Activated CD8-positive, alpha-beta memory T cell treated with anti-CD3 and anti-CD28 coated beads for 1 hour (primary cell): ENCODE data around the gene ZNF396.

ENCODE experiments used
- DNase-seq, 2 donors: peaks; one replicate each; pipeline ENCODE4 v3.0.0-alpha.2; 2020; ENCODE audit warnings: low read depth in 1 of 2; ENCODE audit errors: extremely low read depth in 1 of 2

ZNF396 gene

DNA sequence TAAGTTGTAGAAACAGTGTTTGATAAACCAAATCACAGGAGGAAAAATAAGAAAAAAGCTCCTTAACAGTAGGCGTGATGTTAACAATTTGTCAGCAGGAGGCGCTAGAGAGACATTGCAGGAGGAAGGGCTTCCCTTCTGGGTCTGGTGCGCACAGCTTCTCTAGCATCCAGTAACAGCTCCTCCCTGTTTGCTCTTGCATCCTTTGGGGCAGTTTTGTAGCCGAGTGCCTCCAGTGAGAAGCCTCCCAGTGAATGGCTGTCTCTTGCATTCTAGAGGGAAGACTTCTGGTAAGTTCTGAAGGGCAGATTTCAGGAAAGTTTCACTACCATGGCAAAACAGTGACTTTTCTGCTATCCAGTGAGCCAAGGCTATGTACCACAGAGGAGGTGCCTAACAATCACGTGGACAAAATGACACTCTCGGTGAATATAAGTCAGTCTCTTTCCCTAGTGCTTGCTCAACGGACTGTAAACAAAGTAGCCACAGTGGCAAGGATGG, 9.5 kb upstream of the ZNF396 start:
- peak; percentile 18 to 32 for DNase-seq

DNA sequence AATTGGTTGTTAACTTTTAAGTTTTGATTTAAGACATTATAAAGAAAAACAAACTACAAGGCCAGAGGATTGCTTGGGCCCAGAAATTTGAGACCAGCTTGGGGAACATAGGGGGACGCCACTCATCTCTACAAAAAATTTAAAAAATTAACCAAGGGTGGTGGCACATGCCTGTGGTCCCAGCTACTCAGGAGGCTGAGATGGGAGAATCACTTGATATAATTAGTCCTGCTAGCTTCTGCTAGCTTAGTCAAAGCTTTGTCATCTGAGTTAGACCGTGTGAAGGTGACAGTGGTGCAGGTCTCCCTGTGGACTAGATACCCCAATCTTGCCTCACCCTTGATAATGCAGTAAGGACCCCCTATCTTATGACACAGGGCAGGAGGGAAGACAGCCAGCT, 6.0 kb upstream of the ZNF396 start:
- no peak for DNase-seq

DNA sequence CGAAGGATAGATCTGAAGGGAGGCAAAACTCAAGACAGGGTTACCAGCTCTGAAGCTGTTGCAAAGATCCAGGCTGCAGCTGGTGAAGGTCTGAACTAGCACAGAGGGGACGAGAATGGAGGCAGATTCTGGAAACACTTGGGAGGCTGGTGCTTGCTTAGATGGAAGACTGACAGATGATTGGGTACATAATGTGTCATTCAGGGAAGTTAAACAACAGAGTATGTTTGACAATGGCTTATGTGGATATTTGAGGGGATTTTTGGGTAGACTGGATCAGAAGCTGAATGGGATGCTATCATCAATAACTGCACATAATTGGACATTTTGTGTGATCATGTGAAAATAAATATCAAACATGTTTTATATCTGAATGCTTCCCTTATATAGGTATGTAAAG, 2.3 kb upstream of the ZNF396 start:
- no peak for DNase-seq

DNA sequence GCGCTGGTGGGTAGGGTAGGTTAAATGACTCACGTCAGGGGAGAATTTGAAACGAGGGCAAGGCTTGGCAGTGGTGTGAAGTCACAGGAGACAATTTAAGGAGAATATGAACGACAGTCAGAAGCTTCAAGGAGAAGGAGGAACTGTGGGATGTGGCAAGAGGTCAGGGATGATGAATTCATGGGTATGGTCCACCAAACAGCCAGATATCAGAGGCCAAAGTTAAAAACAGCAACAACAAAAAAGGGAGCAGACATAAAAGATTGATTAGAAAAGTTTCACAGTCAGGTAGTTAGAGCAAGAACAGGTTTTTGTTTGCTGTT, 1.4 kb upstream of the ZNF396 start:
- no peak for DNase-seq

DNA sequence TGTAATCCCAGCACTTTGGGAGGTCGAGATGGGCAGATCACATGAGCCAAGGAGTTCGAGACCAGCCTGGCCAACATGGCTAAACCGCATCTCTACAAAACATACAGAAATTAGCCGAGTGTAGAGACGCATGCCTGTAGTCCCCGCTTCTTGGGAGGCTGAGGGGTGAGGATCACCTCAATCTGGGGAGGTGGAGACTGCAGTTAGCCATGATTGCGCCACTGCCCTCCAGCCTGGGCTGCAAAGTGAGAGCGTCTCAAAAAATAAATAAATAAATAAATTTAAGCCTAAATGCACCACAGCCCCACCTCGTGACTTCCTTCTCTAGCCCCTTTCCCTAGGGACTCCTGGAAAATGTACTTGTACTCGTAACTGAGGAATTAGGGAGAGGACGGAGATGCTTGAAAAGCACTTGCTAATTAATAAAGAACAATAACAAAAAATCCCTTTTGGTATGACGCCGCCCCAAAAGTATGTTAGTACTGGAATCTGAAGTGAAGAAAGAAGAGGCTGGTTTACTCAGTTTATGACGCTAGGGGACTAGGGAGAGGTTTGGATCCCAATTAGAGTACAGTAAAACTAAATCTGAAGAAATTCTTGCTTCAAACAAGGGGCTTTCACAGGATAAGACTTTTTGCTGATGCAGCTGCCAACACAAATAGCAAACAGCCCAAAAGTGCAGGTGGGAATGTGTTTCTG, 887 bp upstream of the ZNF396 start:
- DNase-seq: no peak

DNA sequence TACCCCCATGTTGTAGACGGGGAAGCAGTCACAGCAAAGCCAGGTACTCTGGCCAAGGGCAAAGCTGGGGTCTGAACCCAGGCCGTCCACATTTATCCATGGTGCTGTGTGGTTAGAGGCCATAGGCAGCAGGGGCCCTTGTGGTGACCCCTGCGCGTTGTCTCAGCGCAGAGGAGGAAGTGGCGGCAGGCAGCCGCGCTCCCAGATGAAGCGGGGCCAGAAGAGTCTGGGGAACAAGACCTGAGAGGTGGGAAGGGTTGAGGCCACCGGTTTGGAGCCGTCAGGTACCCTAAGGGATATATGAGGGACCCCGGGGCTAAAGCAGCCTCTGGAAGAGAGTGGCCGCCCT, 770 bp downstream of the ZNF396 start:
- no peak for DNase-seq

DNA sequence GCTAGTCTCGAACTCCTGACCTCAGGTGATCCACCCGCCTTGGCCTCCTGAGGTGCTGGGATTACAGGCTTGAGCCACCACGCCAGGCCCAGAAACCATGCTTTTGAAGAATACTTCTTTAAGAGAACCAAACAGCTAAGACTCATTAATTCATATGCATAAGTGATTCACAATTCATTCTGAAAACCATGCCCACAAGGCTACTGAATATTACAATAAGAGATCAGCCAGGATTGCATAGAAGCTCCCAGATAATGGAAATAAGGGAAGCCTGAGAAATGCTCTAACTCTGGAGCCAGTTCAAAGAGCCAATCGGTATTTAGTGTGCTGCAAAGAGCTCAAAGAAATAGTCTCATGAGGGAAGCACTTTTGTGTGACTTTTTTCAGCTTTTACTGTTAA, 2.4 kb downstream of the ZNF396 start:
- no peak for DNase-seq

DNA sequence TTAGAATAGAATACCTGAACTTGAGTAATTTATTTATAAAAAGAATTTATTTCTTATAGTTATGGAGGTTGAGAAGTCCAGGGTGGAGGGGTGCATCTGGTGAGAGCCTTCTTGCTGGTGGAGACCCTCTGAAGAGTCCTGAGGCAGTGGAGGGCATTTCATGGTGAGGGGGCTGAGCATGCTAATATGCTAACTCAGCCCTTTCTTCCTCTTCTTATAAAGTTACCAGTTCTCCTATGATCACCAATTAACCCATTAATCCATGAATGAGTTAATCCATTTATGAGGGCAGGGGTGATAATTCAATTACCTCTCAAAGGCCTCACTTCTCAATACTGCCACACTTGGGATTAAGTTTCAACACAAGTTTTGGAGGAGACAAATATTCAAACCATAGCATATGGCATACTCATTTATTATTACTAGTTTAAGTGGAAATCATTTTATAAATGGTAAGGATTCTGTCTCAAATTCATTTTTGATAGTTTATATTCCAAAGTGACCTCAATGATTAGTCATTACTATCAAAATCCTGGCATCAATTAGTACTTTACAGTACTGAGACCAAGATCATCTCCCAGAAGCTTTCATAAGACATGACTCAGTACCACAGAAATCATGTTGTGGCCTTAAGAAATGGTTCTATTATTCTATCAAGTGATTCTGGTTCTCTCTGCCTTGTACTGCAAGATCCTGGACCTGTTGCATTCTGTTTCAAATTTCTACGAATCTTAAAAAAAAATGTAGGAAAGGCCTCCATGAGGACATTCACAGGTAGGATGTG, 5.5 kb downstream of the ZNF396 start:
- DNase-seq: no peak

DNA sequence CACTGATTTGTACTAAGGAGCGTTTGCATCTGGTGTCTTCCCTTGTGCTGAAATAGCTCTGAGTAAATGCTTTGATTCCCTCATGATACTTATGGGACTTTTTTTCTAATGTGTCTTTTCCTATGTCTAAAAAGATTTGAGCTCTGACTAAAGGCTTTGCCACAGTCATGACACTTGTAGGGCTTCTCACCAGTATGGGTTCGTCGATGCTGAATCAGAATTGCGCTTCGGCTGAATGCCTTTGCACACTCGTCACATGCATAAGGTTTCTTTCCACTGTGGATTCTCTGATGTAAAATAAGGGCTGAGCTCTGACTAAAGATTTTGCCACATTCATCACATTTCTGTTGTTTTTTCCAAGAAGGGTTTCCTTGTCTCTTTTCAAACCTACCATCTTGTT, 8.0 kb downstream of the ZNF396 start:
- DNase-seq: no peak

DNA sequence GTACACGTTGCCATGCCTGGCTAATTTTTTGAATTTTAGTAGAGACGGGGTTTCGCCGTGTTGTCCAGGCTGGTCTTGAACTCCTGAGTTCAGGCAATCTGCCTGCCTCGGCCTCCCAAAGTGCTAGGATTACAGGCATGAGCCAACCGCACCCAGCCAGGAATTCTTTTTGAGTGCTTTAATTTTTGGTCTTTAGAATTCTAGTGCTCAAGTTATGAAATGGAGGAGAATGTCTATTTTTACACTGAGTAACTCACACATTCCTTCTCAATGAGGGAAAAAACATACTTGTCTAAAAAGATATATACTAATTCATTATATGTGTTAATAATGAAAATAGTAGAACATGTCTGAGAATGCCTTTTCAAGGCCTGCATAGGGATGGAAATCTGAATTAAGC, 8.5 kb downstream of the ZNF396 start:
- no peak for DNase-seq

DNA sequence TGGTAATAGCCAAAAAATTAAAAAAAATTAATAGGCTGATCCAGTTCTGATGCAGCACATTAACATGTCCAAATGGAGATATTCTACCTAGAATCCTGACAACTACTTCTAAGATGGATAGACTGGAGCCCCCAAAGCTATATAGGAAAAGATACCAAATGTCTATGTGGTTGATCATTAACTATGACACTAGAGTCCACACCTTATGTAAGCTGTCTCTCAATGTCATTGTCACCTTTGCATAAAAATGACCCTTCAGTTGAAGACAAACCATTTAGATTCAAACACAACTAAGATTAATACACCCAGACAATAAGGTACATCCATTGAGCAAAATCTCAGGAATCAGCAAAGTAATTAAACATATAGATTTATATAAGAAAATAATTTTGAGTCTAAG, 14.6 kb downstream of the ZNF396 start:
- no peak for DNase-seq

DNA sequence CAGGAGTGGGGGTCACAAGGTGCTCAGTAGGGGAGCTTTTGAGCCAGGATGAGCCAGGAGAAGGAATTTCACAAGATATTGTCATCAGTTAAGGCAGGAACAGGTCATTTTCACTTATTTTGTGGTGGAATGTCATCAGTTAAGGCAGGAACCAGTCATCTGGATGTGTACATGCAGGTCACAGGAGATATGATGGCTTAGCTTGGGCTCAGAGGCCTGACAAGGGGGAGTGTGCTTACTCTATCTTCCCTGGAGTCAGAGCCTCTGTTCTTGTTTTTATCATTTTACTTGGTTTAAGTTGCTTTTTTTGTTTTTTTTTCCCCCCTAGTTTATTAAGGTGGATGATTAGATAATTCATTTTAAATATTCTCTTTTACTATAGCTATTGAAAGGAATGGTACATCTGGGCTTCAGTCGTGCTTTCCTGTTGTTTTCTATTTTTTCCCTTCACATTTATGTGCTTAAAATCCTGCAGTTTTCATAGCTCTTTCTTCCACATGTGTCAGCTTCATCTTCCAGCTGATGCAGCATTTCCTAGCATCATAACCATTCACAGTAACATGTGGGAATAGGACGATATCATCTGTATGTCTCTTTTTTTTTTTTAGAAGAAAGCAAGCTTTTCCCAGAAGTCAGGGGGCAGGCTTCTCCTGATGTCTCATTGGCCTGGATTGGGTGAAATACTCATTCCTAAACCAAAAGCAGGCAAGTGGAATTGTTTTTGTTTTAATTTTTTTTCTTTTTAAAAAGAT, 15.4 kb downstream of the ZNF396 start:
- DNase-seq: no peak

DNA sequence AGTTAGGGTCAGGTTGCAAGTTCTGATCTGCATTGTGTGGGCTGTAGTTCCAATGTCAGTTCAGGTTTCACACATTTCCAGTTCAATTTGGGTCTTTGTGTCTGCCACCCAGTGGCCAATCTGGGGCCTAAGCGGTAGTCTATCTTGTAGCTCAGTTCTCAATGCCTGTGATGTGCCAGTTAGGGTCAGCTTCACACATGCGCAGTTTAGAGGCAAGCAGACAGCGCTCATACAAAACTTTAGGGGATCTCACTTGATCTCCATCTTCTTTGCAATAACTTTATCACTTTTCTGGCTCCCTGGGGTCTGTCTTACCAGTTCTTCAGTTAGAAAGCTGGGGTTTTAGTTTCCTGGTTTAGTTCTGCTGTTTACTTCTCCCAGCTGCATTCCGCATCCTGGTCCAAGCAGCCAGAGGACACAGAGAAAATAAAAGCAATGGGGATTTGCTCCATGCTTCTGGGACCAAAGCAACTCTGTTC, 22.0 kb downstream of the ZNF396 start:
- DNase-seq: peak; percentile 29 to 35

DNA sequence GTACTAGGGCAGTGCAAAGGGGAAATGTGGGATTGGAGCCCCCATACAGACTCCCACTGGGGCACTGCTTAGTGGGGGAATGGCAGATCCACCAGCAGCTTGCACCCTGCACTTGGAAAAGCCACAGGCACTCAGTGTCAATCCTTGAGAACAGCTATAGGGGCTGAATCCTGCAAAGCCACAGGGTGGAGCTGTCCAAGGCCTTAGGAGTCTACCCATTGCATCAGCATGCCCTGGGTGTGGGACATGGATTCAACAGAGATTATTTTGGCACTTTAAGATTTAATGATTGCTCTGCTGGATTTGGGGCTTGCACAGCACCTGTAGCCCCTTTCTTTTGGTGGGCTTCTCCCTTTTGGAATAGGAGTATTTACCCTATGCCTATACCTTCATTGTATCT, 24.4 kb downstream of the ZNF396 start:
- DNase-seq: no peak

DNA sequence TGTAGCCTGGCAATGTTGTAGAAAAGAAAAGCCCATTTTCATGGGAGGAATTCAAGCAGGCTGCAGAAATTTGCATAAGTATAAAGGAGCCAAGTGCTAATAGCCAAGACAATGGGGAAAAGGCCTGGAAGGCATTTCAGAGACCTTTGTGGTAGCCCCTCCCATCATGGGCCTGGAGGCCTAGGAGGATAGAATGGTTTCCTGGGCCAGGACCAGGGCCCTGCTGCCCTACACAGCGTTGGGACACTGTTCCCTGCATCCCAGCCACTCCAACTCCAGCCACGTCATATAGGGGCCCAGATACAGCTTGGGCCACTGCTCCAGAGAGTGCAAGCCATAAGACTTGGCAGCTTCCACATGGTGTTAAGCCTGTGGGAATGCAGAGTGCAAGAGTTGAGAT, 24.9 kb downstream of the ZNF396 start:
- DNase-seq: no peak

DNA sequence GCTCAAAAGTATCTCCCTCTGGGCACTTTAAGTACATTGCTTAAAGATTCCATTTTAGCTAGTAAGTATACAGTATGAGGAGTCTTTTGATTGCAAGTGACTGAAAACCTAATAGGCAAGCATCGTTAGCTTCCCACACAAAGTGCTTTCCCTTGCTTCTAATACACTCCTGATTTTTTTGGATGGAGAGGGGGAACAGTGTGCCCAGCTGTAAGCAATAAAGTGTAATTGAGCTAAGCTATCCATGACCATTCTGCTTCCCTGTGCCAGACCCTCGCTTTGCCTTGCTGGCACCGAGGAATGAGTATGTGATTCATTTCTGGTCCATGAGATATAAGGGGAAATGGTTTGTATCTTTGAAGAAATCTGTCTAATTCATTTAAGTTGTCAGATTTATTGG, 29.1 kb downstream of the ZNF396 start:
- DNase-seq: no peak

DNA sequence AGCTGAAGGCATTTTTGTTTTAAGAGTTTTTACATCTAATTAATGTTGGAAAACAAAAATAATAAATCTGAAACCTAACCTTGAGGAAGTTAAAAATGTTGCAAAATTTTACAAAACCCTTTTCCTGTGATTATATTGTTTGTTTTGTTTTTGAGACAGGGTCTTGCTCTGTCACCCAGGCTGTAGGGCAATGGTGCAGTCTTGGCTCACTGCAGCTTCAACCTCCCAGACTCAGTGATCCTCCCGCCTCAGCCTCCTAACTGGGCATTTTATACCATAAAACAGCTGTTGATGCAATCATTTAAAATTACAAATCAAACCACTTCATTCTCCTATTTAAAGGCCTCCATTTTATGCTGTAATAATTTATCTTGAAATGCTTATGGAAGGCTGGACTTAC, 31.2 kb downstream of the ZNF396 start:
- no peak for DNase-seq

DNA sequence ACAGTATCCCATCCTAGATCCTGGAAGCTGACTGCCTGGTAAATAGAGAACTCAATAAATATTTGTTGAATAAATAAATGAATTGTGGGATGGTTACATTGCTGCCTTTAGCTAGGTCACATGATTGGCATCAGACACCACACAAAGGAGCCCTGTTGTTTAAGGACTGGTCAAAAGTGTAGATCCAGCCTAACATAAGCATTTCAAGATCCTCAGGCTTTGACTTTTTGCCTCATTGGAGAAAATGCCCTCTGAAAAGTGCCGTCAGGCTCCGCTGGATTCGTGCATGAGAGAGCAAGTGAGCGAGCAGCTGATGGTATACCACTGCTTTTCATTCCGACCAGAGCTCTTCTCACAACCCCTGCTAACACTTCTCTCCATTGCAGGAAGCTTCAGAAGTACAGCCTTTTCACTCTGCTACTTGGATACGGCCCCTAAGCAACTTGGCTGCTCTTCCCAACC, 31.6 kb downstream of the ZNF396 start:
- no peak for DNase-seq

DNA sequence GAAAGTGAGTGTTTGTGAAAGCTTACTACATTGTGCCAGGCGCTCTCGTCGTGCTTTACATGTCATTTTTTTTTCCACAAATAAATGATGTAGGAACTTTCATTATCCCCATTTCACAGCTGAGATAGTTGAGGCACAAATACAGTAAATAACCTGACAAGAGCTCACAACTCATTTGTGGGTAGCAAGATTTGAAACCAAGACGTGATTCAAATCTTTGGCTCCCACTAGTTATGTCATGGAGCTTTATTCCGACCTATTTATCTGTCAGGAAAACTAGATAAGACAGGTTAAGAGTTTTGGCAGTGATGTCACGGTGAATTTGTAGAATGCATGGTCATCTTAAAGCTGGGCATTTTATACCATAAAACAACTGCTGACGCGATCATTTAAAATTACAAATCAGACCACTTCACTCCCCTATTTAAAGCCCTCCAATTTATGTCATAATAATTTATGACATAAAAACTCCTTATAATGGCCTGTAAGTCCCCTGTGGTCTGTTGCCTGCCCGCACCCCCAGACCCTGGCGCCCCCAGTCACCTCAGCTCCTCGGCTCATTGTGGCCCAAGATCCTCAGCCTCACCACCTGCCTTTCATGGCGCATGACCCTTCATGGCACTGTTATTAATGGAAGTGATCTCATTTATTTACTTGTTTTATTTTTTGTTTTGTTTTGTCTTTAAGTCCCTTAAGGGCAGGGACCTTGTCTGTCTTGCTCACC, 32.2 kb downstream of the ZNF396 start:
- no peak for DNase-seq

DNA sequence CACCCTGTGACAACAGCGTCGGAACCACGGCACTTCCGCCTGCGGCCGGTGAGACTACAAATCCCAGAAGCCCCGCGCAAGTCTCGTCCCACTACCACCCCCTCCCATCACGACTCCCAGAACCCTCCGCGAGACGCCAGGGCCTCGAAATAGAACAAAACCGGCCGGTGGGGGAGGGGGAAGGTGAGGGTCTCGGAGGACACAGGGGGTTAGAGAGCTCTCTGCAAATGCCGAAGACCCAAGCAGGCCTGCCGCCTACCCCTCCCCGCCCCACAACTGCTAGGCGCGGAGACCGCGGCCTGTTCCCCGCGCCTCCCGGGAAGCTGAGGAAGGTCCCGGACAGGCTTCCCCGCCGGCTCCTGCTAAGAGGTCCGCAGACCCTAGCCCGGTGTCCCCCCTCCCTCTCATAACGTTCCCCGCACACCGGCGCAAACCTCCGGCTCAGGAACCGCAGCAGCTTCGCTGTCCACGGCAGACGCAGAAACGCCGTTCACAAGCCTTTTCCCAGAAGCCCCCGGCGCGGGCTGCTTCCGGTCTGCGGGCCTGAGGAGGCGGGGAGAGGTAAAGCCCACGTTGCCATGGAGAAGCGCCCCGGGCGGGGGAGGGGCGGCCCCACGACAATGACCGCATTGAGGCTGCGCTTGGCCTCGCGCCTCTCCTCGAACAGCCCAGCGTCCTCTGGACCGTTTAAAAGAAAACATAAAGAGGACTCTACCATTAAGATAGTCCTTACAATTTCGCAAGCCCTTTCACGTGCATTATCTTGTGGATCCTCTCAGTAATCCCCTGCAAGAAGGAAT, 33.0 kb downstream of the ZNF396 start, which contains the start of gene ZNF24:
Gene ZNF24, minus strand, starts transcription at position 485 of the 800 bp plus-strand sequence. CDS start 3,770 bp downstream, outside the sequence.
- peak; percentile 69 to 86 for DNase-seq
